ENCODE results near the gene GLOD5.

The GLOD5 gene

DNA sequence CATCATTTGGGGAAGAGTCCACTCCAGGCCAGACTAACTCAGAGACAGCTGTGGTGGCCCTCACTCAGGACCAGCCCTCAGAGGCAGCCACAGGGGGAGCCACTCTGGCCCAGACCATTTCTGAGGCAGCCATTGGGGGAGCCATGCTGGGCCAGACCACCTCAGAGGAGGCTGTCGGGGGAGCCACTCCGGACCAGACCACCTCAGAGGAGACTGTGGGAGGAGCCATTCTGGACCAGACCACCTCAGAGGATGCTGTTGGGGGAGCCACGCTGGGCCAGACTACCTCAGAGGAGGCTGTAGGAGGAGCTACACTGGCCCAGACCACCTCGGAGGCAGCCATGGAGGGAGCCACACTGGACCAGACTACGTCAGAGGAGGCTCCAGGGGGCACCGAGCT lies 61.5 kb downstream of the GLOD5 start:
- Histone ChIP-seq H3K4me1 (ENCODE audit: insufficient read depth, poor library complexity, severe bottlenecking) (no peaks in the 10 kb centered on the region), H3K36me3 (ENCODE audit: low read depth) (no peaks in the 10 kb centered on the region), H3K4me3 (ENCODE audit: severe bottlenecking) (no peak overlapping the region), H3K9me3 (ENCODE audit: severe bottlenecking) (no peaks in the 10 kb centered on the region), H3K27me3 (ENCODE audit: insufficient read depth, poor library complexity, severe bottlenecking) (no peaks in the 10 kb centered on the region), H3K27ac (ENCODE audit: poor library complexity, severe bottlenecking) (no peak overlapping the region)
- ATAC-seq (ENCODE audit: low read depth) (no peak), DNase-seq (ENCODE audit: low spot score) (no peak)
- TF ChIP-seq, protein P1, sequence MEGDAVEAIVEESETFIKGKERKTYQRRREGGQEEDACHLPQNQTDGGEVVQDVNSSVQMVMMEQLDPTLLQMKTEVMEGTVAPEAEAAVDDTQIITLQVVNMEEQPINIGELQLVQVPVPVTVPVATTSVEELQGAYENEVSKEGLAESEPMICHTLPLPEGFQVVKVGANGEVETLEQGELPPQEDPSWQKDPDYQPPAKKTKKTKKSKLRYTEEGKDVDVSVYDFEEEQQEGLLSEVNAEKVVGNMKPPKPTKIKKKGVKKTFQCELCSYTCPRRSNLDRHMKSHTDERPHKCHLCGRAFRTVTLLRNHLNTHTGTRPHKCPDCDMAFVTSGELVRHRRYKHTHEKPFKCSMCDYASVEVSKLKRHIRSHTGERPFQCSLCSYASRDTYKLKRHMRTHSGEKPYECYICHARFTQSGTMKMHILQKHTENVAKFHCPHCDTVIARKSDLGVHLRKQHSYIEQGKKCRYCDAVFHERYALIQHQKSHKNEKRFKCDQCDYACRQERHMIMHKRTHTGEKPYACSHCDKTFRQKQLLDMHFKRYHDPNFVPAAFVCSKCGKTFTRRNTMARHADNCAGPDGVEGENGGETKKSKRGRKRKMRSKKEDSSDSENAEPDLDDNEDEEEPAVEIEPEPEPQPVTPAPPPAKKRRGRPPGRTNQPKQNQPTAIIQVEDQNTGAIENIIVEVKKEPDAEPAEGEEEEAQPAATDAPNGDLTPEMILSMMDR (IDR thresholded peaks at IDR 0.05; ENCODE audit: poor library complexity, severe bottlenecking) = no peak
